ENCODE results near the gene HERPUD1.

HERPUD1 gene

GRCh38 chr16:56916571-56917403 lies 15.2 kb upstream of the HERPUD1 start:
- Histone ChIP-seq H3K4me3 (ENCODE audit: low read length, poor library complexity, severe bottlenecking) (no peak overlapping the region), H4K20me1 (ENCODE audit: insufficient read depth, low read length, poor library complexity, severe bottlenecking) (no peaks in the 10 kb centered on the region), H3K4me2 (ENCODE audit: low read depth, low read length, poor library complexity, severe bottlenecking) (no peak overlapping the region), H3K36me3 (ENCODE audit: insufficient read depth, low read length) (no peaks in the 10 kb centered on the region), H3K9me3 (ENCODE audit: insufficient read depth, low read depth, low read length) (no peaks in the 10 kb centered on the region), H3K27me3 (ENCODE audit: insufficient read depth, low read length, poor library complexity, severe bottlenecking) (no peaks in the 10 kb centered on the region), H2AFZ (ENCODE audit: low read length) (no peak overlapping the region), H3K9me2 (replicated peaks; ENCODE audit: low read depth, low read length) (no peaks in the 10 kb centered on the region), H3K4me1 (ENCODE audit: insufficient read depth, low read length, poor library complexity, severe bottlenecking) (no peaks in the 10 kb centered on the region), H3K79me2 (ENCODE audit: insufficient read depth, low read length) (no peaks in the 10 kb centered on the region), H3K9ac (ENCODE audit: low read depth, low read length, poor library complexity, severe bottlenecking) (no peak overlapping the region), H3F3A (ENCODE audit: low read depth) (no peaks in the 10 kb centered on the region)
- TF ChIP-seq CTCF (conservative IDR thresholded peaks at IDR 0.05; ENCODE audit: low read length) (no peak), EZH2phosphoT487 (IDR thresholded peaks at IDR 0.05; ENCODE audit: borderline replicate concordance) (no peak)

- no peaks in the 10 kb centered on the region for H4K20me1 ChIP-seq (ENCODE audit: insufficient read depth, low read length, poor library complexity, severe bottlenecking)
- no peak overlapping the region for H3K4me3 ChIP-seq (ENCODE audit: low read length, poor library complexity, severe bottlenecking)
- no peak overlapping the region for H3K4me2 ChIP-seq (ENCODE audit: low read depth, low read length, poor library complexity, severe bottlenecking)
- H2AFZ ChIP-seq (ENCODE audit: low read length): no peak overlapping the region
- TF ChIP-seq EZH2phosphoT487 (IDR thresholded peaks at IDR 0.05; ENCODE audit: borderline replicate concordance) (no peak), CTCF (conservative IDR thresholded peaks at IDR 0.05; ENCODE audit: low read length) (no peak)
- no peaks in the 10 kb centered on the region for H3K9me2 ChIP-seq (replicated peaks; ENCODE audit: low read depth, low read length)
- H3K36me3 ChIP-seq (ENCODE audit: insufficient read depth, low read length): no peaks in the 10 kb centered on the region
- no peaks in the 10 kb centered on the region for H3F3A ChIP-seq (ENCODE audit: low read depth)
- H3K4me1 ChIP-seq (ENCODE audit: insufficient read depth, low read length, poor library complexity, severe bottlenecking): no peaks in the 10 kb centered on the region
- no peak overlapping the region for H3K9ac ChIP-seq (ENCODE audit: low read depth, low read length, poor library complexity, severe bottlenecking)
- H3K79me2 ChIP-seq (ENCODE audit: insufficient read depth, low read length): no peaks in the 10 kb centered on the region
- H3K27me3 ChIP-seq (ENCODE audit: insufficient read depth, low read length, poor library complexity, severe bottlenecking): no peaks in the 10 kb centered on the region
- H3K9me3 ChIP-seq (ENCODE audit: insufficient read depth, low read depth, low read length): no peaks in the 10 kb centered on the region
Observed at GRCh38 chr16:56918467-56919012, 13.4 kb upstream of the HERPUD1 start.

GRCh38 chr16:56919099-56919800 lies 12.7 kb upstream of the HERPUD1 start:
- no peak overlapping the region for H3K4me2 ChIP-seq (ENCODE audit: low read depth, low read length, poor library complexity, severe bottlenecking)
- TF ChIP-seq EZH2phosphoT487 (IDR thresholded peaks at IDR 0.05; ENCODE audit: borderline replicate concordance) (no peak), CTCF (conservative IDR thresholded peaks at IDR 0.05; ENCODE audit: low read length) (no peak)
- H3K4me1 ChIP-seq (ENCODE audit: insufficient read depth, low read length, poor library complexity, severe bottlenecking): no peaks in the 10 kb centered on the region
- no peaks in the 10 kb centered on the region for H3K79me2 ChIP-seq (ENCODE audit: insufficient read depth, low read length)
- H3K9me3 ChIP-seq (ENCODE audit: insufficient read depth, low read depth, low read length): no peaks in the 10 kb centered on the region
- no peaks in the 10 kb centered on the region for H3K27me3 ChIP-seq (ENCODE audit: insufficient read depth, low read length, poor library complexity, severe bottlenecking)
- no peak overlapping the region for H2AFZ ChIP-seq (ENCODE audit: low read length)
- H4K20me1 ChIP-seq (ENCODE audit: insufficient read depth, low read length, poor library complexity, severe bottlenecking): no peaks in the 10 kb centered on the region
- no peaks in the 10 kb centered on the region for H3K9me2 ChIP-seq (replicated peaks; ENCODE audit: low read depth, low read length)
- H3K4me3 ChIP-seq (ENCODE audit: low read length, poor library complexity, severe bottlenecking): no peak overlapping the region
- no peaks in the 10 kb centered on the region for H3F3A ChIP-seq (ENCODE audit: low read depth)
- H3K9ac ChIP-seq (ENCODE audit: low read depth, low read length, poor library complexity, severe bottlenecking): no peak overlapping the region
- H3K36me3 ChIP-seq (ENCODE audit: insufficient read depth, low read length): no peaks in the 10 kb centered on the region
